Measurements from ENCODE around the gene EIF5B. TPM values are rescaled to one million over a fixed set of nuclear protein-coding genes. Genes with fewer than 3 reads are reported as not detected.

EIF5B gene
- total RNA-seq, 2 donors from 2014 or later: 51.7 to 66.9 TPM

DNA sequence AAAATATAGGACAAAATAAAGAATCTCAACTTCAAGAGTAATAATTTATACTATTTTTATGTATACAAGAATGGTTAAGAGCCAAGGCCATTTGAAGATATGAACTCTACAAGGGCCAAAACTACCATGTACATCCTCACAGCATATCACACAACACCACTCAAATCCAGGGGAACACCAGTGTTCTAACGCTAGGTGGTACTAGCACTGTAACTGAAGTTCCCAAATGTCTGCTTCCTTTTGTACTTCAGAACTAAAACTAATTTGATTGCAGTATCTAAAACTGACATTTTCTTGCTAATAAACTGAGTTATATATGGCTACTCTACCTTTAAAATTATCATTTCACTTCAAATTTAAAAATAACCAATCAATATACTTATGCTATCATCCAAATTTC lies 105.6 kb downstream of the EIF5B start:
- ATAC-seq (peak; percentile 62 to 72), DNase-seq (no peak)
- intact Hi-C loops (cut with DNase I): loop anchor here in 1 of 2 donors (5.0 kb wide), 1 partner anchor 49 kb away; the partner anchor contains the start of gene REV1

DNA sequence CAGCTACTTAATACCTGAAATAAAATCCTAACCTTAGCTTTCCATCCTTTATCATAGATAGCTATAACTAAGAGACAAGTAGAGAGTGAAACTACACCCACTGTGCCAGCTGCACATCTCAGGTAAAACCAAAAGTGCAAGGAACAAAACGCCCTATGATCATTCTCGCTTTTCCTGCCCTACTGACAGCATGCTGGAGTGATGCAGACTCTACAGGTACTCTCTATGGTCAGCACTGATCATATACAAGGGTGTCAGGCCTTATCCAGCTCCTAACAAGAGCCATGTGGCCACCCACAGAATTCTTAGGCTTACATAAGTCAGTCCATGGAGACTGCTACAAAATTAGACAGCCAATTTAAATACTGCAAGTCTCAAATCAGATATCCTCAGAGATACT lies 107.0 kb downstream of the EIF5B start:
- ATAC-seq (no peak), DNase-seq (no peak)
- intact Hi-C loops (cut with DNase I): loop anchor here (2.0 to 5.0 kb wide), 2 partner anchors 47 to 48 kb away; partner anchors contain the start of gene REV1 (in 2 of the 2)

DNA sequence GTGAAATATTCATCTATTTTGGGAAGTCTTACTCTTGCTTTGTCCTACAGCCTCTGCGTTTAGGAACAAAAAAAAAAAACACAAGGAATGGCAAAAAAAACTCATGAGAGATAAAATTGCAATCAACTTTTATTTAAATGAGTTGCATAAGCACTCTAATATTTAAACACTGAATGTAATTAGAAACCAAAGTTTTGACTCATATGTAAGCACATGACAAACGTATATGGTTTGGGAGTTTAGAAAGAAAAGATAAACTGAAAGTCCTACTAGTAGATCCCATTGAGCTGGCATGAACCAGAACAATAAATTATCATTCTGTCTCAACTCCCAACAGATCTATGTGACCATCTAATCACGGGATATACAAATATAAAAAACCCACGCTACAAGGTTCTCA lies 107.9 kb downstream of the EIF5B start:
- intact Hi-C loops (cut with DNase I): loop anchor here in 1 of 2 donors (2.0 kb wide), 1 partner anchor 46 kb away; the partner anchor contains the start of gene REV1
- DNase-seq (no peak), ATAC-seq (no peak)

DNA sequence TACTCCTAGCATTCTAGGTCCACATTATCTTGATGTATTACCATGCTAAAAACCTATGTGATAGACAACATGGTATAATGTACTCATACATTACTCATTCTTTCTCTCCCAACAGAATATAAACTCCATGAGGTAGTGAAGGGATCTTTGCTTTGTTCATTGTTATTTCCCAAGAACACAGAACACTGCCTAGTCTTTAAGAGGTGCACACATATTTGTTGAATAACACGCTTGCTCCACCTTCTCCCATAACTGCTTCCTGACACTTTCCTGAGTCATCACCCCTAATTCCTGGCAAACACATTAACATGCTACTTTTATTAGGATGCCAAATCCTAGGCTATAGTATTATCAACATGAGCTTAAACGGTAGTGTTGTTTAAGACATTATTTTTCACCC lies 111.4 kb downstream of the EIF5B start:
- intact Hi-C loops (cut with DNase I): no loop called here
- ATAC-seq (peak in 1 of 2 donors; percentile 51), DNase-seq (no peak)

DNA sequence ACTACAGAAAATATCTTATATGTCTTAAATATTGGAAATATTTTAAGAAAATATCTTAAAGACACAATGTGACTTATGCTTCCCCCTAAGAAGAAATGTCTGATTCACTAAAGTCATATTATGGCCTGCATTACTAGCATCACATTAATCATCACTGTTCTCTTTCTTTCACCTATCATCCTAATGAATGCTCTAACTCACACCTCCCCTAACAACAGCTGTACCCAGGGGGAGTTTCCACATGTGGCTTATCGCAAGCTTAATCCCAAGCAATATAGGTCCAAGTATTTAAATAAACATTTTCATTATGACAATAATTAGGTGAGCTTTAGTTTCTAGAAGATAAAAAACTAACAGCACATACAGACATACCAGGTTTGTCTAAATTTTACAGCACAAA lies 113.0 kb downstream of the EIF5B start:
- ATAC-seq: no peak
- intact Hi-C loops (cut with DNase I): no loop called here
- no peak for DNase-seq

Other genes starting within 250 kb of the EIF5B start
- gene C2orf15, start 195.7 kb upstream of the EIF5B start, total RNA-seq: under 1 TPM in 1 of 2 donors, not detected in 1; 0.26 TPM
- gene TSGA10, start 182.4 kb upstream of the EIF5B start, total RNA-seq: 1 to 10 TPM; 3.6 to 4.0 TPM
- gene LIPT1, start 182.4 kb upstream of the EIF5B start, total RNA-seq: 1 to 10 TPM; 6.0 to 7.1 TPM
- gene MITD1, start 156.3 kb upstream of the EIF5B start, total RNA-seq: 10 to 100 TPM; 16.2 to 17.6 TPM
- gene MRPL30, start 156.2 kb upstream of the EIF5B start, total RNA-seq: 10 to 100 TPM; 25.4 to 25.8 TPM
- gene LYG2, start 81.7 kb upstream of the EIF5B start, total RNA-seq: not detected
- under 1 TPM; 0.47 to 0.65 TPM for gene LYG1, start 36.2 kb upstream of the EIF5B start, total RNA-seq
- gene TXNDC9, start 1.1 kb upstream of the EIF5B start, total RNA-seq: 10 to 100 TPM; 16.4 to 24.2 TPM
- 10 to 100 TPM; 31.1 to 31.4 TPM for gene REV1, start 152.6 kb downstream of the EIF5B start, total RNA-seq